Neuron (in vitro differentiated cells): ENCODE data around the gene TRIOBP.

Source experiments
- H2AFZ ChIP-seq: one replicate; pipeline ENCODE4 v1.6.1; 2013; ENCODE audit warnings: low read depth, mild to moderate bottlenecking, inconsistent platforms, low read length, moderate library complexity
- H3K27me3 ChIP-seq: one replicate; pipeline ENCODE4 v1.6.1; 2013; ENCODE audit warnings: low read length; ENCODE audit not compliant: insufficient read depth
- H3K36me3 ChIP-seq: one replicate; pipeline ENCODE4 v1.6.1; 2013; ENCODE audit warnings: low read length; ENCODE audit not compliant: insufficient read depth
- H3K4me1 ChIP-seq: one replicate; pipeline ENCODE4 v1.6.1; 2013; ENCODE audit warnings: low read length; ENCODE audit not compliant: insufficient read depth
- H3K4me3 ChIP-seq: 2 replicates; pipeline ENCODE4 v1.5.1; 2013; ENCODE audit warnings: mild to moderate bottlenecking, low read length, moderate library complexity
- H3K9me3 ChIP-seq: one replicate; pipeline ENCODE4 v1.6.1; 2013; ENCODE audit warnings: low read length

TRIOBP gene

DNA sequence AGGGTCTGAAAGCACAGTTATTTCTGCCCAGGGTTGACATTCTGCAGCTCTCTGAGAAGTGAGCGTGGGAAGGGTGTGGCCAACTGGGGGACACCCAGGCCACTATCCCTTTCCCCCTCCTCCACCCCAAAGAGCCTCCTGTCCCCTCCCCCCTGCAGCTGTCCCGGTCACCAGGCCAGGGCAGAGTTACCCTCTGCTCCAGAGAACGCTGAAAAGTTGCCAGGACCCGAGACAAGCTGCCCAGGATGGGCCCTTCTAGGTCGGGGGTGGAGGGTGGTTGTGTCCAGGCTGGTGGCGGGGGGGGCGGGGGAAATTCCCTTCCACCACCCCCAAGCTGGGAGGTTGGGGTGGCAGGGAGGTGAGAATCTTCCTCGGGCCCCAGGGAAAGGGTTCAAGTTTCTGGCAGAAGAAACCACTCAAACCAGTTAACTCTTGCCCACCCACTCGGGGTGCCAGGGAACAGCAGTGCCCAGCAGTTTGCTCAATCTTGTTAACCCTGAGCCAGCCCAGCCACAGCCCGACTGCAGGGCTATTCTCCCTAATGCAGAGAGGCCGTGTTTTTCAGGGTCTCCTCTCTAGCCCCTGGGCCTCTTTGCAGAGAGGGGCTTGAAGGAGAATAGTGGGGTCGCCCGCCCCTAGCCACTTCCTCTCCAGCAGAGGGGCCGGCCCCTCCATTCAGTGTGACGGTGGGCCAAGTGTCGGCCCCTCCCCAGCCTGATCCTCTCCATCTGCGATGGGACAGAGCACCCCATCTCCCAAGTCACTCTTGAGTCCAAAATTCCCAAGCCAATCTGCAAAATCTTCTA lies 20.7 kb upstream of the TRIOBP start:
- Histone ChIP-seq H3K4me1 (peaks cover 15% of the 10 kb centered on the region), H2AFZ (peak overlapping the region; percentile 84), H3K9me3 (no peaks in the 10 kb centered on the region)

GRCh38 chr22:37676736-37677492 lies 19.9 kb upstream of the TRIOBP start:
- H3K36me3 ChIP-seq, result no peaks in the 10 kb centered on the region
- H2AFZ ChIP-seq, result peak overlapping the region; percentile 84
- H3K4me1 ChIP-seq, result peaks cover 15% of the 10 kb centered on the region
- H3K27me3 ChIP-seq, result no peaks in the 10 kb centered on the region
- peak overlapping the region; percentile 54 for H3K4me3 ChIP-seq
- no peaks in the 10 kb centered on the region for H3K9me3 ChIP-seq

More for the DNA sequence above, 20.7 kb upstream of the TRIOBP start:
- Histone ChIP-seq H3K27me3 (no peaks in the 10 kb centered on the region), H3K4me3 (peak overlapping the region; percentile 54), H3K36me3 (no peaks in the 10 kb centered on the region)

DNA sequence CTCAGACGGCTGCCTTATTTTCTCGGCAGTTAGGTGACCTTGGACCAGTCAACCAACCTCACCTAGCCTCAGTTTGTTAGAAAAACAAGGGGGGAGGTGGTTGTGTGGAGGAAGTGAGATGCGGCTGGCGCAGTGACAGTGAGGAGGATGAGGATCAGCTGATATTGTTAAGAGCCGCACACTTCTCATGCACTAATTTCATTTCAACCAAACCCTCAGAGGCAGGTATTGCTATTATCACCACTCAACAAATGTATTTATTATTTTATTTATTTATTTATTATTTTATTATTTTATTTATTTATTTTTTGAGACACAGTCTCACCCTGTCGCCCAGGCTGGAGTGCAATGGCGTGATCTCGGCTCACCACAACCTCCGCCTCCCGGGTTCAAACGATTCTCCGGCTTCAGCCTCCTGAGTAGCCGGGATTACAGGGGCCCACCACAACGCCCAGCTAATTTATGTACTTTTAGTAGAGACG lies 19.3 kb upstream of the TRIOBP start:
- no peaks in the 10 kb centered on the region for H3K27me3 ChIP-seq
- peak overlapping the region; percentile 84 for H2AFZ ChIP-seq
- peaks cover 15% of the 10 kb centered on the region for H3K4me1 ChIP-seq
- H3K36me3 ChIP-seq, result no peaks in the 10 kb centered on the region
- H3K9me3 ChIP-seq, result no peaks in the 10 kb centered on the region
- H3K4me3 ChIP-seq, result peak overlapping the region; percentile 54

- H3K4me3 ChIP-seq, result no peak overlapping the region
Measured at GRCh38 chr22:37678372-37678771, 18.5 kb upstream of the TRIOBP start.

DNA sequence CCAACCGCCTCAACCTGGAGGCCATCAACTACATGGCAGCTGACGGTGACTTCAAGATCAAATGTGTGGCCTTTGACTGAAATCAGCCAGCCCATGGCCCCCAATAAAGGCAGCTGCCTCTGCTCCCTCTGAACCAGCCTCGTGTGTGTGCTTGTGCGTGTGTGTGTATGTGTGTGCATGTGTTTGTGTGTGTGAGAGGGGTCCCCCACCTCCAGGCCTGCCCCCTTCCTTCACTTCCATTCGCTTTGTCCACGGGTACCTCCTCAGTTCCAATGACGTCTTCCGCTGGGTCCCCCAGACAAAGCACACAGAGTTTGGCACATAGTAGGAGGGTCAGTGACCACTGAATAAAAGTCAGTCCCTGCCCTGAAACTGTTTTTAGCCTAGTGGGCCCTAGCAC lies 17.2 kb upstream of the TRIOBP start:
- H2AFZ ChIP-seq, result no peak overlapping the region
- no peak overlapping the region for H3K4me3 ChIP-seq
- peaks cover 15% of the 10 kb centered on the region for H3K4me1 ChIP-seq

More at GRCh38 chr22:37678372-37678771, 18.5 kb upstream of the TRIOBP start:
- Histone ChIP-seq H2AFZ (no peak overlapping the region), H3K9me3 (no peaks in the 10 kb centered on the region), H3K27me3 (no peaks in the 10 kb centered on the region), H3K4me1 (peaks cover 15% of the 10 kb centered on the region), H3K36me3 (no peaks in the 10 kb centered on the region)

DNA sequence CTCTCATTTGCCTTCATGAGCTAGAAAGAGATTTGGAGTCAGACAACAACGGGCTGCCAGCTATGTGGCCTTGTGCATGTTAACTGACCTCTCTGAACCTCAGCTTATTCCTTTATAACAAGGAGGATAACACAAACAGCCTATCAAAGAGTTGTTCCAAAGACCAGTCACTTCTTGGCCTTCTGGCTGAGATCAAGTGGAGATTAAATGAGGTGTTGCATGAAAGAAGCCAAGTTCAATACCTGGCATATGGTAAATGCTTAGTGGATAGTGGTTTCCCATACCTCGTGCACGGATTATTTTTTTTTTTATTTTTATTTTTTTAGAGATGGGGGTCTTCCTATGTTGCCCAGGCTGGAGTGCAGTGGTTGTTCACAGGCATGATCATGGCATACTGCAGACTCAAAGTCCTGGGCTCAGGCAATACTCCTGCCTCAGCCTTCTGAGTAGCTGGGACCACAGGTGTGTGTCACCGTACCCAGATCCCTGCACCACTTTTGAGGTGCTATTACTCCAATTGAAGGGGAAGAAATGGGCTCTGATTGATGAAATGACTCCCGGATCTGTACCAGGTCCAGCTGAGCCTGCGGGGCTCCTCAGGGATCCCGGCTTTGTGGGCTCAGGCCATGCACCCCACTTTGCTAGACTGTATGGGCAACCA lies 16.5 kb upstream of the TRIOBP start:
- Histone ChIP-seq H3K27me3 (no peaks in the 10 kb centered on the region), H3K36me3 (no peaks in the 10 kb centered on the region), H2AFZ (no peak overlapping the region), H3K9me3 (no peaks in the 10 kb centered on the region), H3K4me1 (peaks cover 13% of the 10 kb centered on the region), H3K4me3 (no peak overlapping the region)

More for the DNA sequence above, 17.2 kb upstream of the TRIOBP start:
- Histone ChIP-seq H3K9me3 (no peaks in the 10 kb centered on the region), H3K36me3 (no peaks in the 10 kb centered on the region), H3K27me3 (no peaks in the 10 kb centered on the region)

DNA sequence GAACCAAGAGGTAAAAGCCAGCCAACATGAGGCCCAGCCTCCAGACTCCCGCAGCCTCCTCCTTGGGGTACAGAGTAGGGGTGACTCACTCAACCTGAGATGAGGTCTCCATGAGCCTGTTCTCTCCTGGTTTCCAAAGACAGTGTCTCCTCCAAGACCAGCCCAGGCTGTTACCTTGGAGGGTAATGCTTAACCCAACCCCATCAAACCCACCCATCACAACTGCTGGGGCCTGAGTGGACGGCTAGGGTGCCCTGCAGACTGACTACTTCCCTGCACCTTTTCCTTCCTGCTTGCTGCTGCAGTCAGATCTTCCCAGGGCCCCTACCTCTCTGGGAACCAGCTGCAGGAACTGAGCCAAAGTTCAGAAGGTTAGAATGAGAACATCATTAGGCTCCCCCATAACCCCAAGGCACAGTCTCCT lies 15.8 kb upstream of the TRIOBP start:
- H3K9me3 ChIP-seq, result no peaks in the 10 kb centered on the region
- peaks cover 13% of the 10 kb centered on the region for H3K4me1 ChIP-seq
- no peaks in the 10 kb centered on the region for H3K27me3 ChIP-seq
- no peak overlapping the region for H3K4me3 ChIP-seq
- no peaks in the 10 kb centered on the region for H3K36me3 ChIP-seq
- H2AFZ ChIP-seq, result no peak overlapping the region

- Histone ChIP-seq H3K4me3 (no peak overlapping the region), H3K4me1 (peaks cover 7% of the 10 kb centered on the region), H3K36me3 (no peaks in the 10 kb centered on the region), H3K9me3 (no peaks in the 10 kb centered on the region), H3K27me3 (no peaks in the 10 kb centered on the region), H2AFZ (no peak overlapping the region)
Measured at GRCh38 chr22:37681556-37682049, 15.2 kb upstream of the TRIOBP start.

- Histone ChIP-seq H2AFZ (no peak overlapping the region), H3K36me3 (peaks cover 9% of the 10 kb centered on the region), H3K4me1 (peaks cover 3% of the 10 kb centered on the region), H3K4me3 (no peak overlapping the region), H3K9me3 (no peaks in the 10 kb centered on the region), H3K27me3 (no peaks in the 10 kb centered on the region)
Measured at GRCh38 chr22:37684803-37685615, 11.8 kb upstream of the TRIOBP start.

GRCh38 chr22:37686002-37686982 lies 10.6 kb upstream of the TRIOBP start, which contains the start of gene NOL12:
TSS of gene NOL12 (plus strand) at chr22:37686343. CDS start at chr22:37686393, 50 bp downstream.
- peaks cover 3% of the 10 kb centered on the region for H3K4me1 ChIP-seq
- peak within 1 kb of the TSS; percentile 80 for H3K4me3 ChIP-seq
- no peaks in the 10 kb centered on the region for H3K9me3 ChIP-seq
- no peaks in the 10 kb centered on the region for H3K27me3 ChIP-seq
- H3K36me3 ChIP-seq, result peaks cover 14% of the 10 kb centered on the region
- H2AFZ ChIP-seq, result peak within 1 kb of the TSS; percentile 78

DNA sequence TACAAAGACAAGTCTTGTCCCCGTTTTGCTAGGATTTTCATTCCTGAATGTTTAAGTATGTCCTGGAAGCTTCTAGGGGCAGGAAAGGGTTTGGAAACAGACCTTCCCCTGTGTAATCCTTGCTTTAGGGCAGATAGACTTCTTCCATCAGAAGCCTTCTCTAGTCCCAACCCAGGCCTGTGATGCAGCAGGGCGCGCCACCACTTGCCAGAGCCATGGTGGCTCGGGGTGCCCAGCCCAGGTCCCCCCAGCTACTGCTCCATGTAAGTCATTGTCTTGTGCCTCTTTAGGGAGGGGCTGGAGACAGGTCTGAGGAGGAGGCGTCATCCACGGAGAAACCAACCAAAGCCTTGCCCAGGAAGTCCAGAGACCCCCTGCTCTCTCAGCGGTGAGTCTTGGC lies 6.4 kb upstream of the TRIOBP start:
- H3K27me3 ChIP-seq, result no peaks in the 10 kb centered on the region
- no peaks in the 10 kb centered on the region for H3K9me3 ChIP-seq

More for the DNA sequence above, 6.4 kb upstream of the TRIOBP start:
- Histone ChIP-seq H3K4me1 (peaks cover 5% of the 10 kb centered on the region), H3K4me3 (no peak overlapping the region), H2AFZ (no peak overlapping the region), H3K36me3 (peaks cover 24% of the 10 kb centered on the region)
